ENCODE measurements around the gene MRPL43.
A peak's percentile ranks its signal among the peaks of the same experiment; 100 is the strongest.

The MRPL43 gene

GRCh38 chr10:100989088-100989487 lies 1.8 kb upstream of the MRPL43 start:
- Histone ChIP-seq H3K9me2 (replicated peaks; ENCODE audit: low read depth, low read length) (no peaks in the 10 kb centered on the region), H3K27me3 (ENCODE audit: insufficient read depth, low read length, poor library complexity, severe bottlenecking) (no peaks in the 10 kb centered on the region), H3F3A (ENCODE audit: low read depth) (no peaks in the 10 kb centered on the region), H3K36me3 (ENCODE audit: insufficient read depth, low read length) (peaks cover 12% of the 10 kb centered on the region; the same call in 1 of the 2 replicates), H3K9ac (ENCODE audit: low read depth, low read length, poor library complexity, severe bottlenecking) (peak overlapping the region; percentile 93), H3K4me1 (ENCODE audit: insufficient read depth, low read length, poor library complexity, severe bottlenecking) (peaks cover 33% of the 10 kb centered on the region), H3K9me3 (ENCODE audit: insufficient read depth, low read depth, low read length) (no peaks in the 10 kb centered on the region), H2AFZ (ENCODE audit: low read length) (no peak overlapping the region), H3K79me2 (ENCODE audit: insufficient read depth, low read length) (peaks cover 51% of the 10 kb centered on the region), H3K4me2 (ENCODE audit: low read depth, low read length, poor library complexity, severe bottlenecking) (peak overlapping the region; percentile 89), H4K20me1 (ENCODE audit: insufficient read depth, low read length, poor library complexity, severe bottlenecking) (peaks cover 23% of the 10 kb centered on the region), H3K4me3 (ENCODE audit: low read length, poor library complexity, severe bottlenecking) (peak overlapping the region; percentile 99)
- TF ChIP-seq CTCF (conservative IDR thresholded peaks at IDR 0.05; ENCODE audit: low read length), result no peak
- no peak for TF ChIP-seq EZH2phosphoT487 (IDR thresholded peaks at IDR 0.05; ENCODE audit: borderline replicate concordance)

- Histone ChIP-seq H3K9ac (ENCODE audit: low read depth, low read length, poor library complexity, severe bottlenecking) (peak overlapping the region; percentile 93), H3K27me3 (ENCODE audit: insufficient read depth, low read length, poor library complexity, severe bottlenecking) (no peaks in the 10 kb centered on the region), H4K20me1 (ENCODE audit: insufficient read depth, low read length, poor library complexity, severe bottlenecking) (peaks cover 23% of the 10 kb centered on the region), H3K4me2 (ENCODE audit: low read depth, low read length, poor library complexity, severe bottlenecking) (peak overlapping the region; percentile 89), H3F3A (ENCODE audit: low read depth) (no peaks in the 10 kb centered on the region), H2AFZ (ENCODE audit: low read length) (no peak overlapping the region), H3K4me3 (ENCODE audit: low read length, poor library complexity, severe bottlenecking) (peak overlapping the region; percentile 99), H3K9me2 (replicated peaks; ENCODE audit: low read depth, low read length) (no peaks in the 10 kb centered on the region), H3K36me3 (ENCODE audit: insufficient read depth, low read length) (peaks cover 12% of the 10 kb centered on the region; the same call in 1 of the 2 replicates), H3K4me1 (ENCODE audit: insufficient read depth, low read length, poor library complexity, severe bottlenecking) (peaks cover 33% of the 10 kb centered on the region), H3K79me2 (ENCODE audit: insufficient read depth, low read length) (peaks cover 51% of the 10 kb centered on the region), H3K9me3 (ENCODE audit: insufficient read depth, low read depth, low read length) (no peaks in the 10 kb centered on the region)
- TF ChIP-seq CTCF (conservative IDR thresholded peaks at IDR 0.05; ENCODE audit: low read length), result no peak
- TF ChIP-seq EZH2phosphoT487 (IDR thresholded peaks at IDR 0.05; ENCODE audit: borderline replicate concordance), result no peak
Measured at GRCh38 chr10:100988166-100988565, 869 bp upstream of the MRPL43 start.

- no peaks in the 10 kb centered on the region for H3K9me3 ChIP-seq (ENCODE audit: insufficient read depth, low read depth, low read length)
- H3K79me2 ChIP-seq (ENCODE audit: insufficient read depth, low read length), result peaks cover 51% of the 10 kb centered on the region
- TF ChIP-seq CTCF (conservative IDR thresholded peaks at IDR 0.05; ENCODE audit: low read length), result no peak
- no peak for TF ChIP-seq EZH2phosphoT487 (IDR thresholded peaks at IDR 0.05; ENCODE audit: borderline replicate concordance)
- no peaks in the 10 kb centered on the region for H3K9me2 ChIP-seq (replicated peaks; ENCODE audit: low read depth, low read length)
- no peaks in the 10 kb centered on the region for H3F3A ChIP-seq (ENCODE audit: low read depth)
- H3K36me3 ChIP-seq (ENCODE audit: insufficient read depth, low read length), result peaks cover 12% of the 10 kb centered on the region; the same call in 1 of the 2 replicates
- H3K9ac ChIP-seq (ENCODE audit: low read depth, low read length, poor library complexity, severe bottlenecking), result peak overlapping the region; percentile 93
- peaks cover 23% of the 10 kb centered on the region for H4K20me1 ChIP-seq (ENCODE audit: insufficient read depth, low read length, poor library complexity, severe bottlenecking)
- peak overlapping the region; percentile 99 for H2AFZ ChIP-seq (ENCODE audit: low read length)
- no peaks in the 10 kb centered on the region for H3K27me3 ChIP-seq (ENCODE audit: insufficient read depth, low read length, poor library complexity, severe bottlenecking)
- H3K4me3 ChIP-seq (ENCODE audit: low read length, poor library complexity, severe bottlenecking), result peak overlapping the region; percentile 99
- peaks cover 33% of the 10 kb centered on the region for H3K4me1 ChIP-seq (ENCODE audit: insufficient read depth, low read length, poor library complexity, severe bottlenecking)
- peak overlapping the region; percentile 89 for H3K4me2 ChIP-seq (ENCODE audit: low read depth, low read length, poor library complexity, severe bottlenecking)
Measured at GRCh38 chr10:100987685-100988049, 370 bp upstream of the MRPL43 start.
